ENCODE measurements around the gene GNL1. TPM values are rescaled to one million over a fixed set of nuclear protein-coding genes. Genes with fewer than 3 reads are reported as not detected.

The GNL1 gene
- polyA plus RNA-seq, 1 of the 3 experiments (the other 2 are of a cell fraction), result 36.4 TPM

GRCh38 chr6:30601815-30602641 lies 45.7 kb upstream of the GNL1 start:
- H3K36me3 ChIP-seq (replicated peaks in 1 of 2; ENCODE audit: control insufficient read depth in 1 of 2, insufficient read depth in 2 of 2, low read length in 1 of 2), result peaks cover 45 to 67% of the 10 kb centered on the region in 2 experiments

DNA sequence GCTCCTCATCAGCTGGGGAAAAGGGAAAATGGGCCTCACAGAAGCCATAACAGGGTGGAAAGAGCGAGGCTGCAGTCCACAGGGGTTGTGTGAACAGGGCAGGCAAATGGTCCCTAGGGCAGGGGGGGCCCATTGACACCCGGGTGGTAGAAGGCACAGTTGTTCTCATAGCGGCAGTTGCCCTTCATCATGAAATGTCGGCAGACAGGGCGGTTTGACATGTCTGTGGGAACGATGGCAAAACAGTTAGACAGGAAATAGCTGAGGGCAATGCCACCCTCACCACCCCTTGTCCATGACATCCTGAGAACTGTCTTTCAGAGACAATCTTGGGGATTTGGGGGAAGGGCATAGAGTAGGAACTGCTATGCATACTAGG lies 45.1 kb upstream of the GNL1 start:
- H3F3A ChIP-seq (replicated peaks; ENCODE audit: insufficient read depth), result peaks cover 35% of the 10 kb centered on the region
- CTCF ChIA-PET, result interaction anchor here (1.6 to 9.9 kb wide), 3 partner anchors 9 to 57 kb away, joined by 7 to 118 read pairs (median 18); no protein-coding TSS in a partner anchor
- no peaks in the 10 kb centered on the region for H3K27me3 ChIP-seq (ENCODE audit: insufficient read depth)
- TF ChIP-seq POLR2AphosphoS5 (IDR thresholded peaks at IDR 0.05; ENCODE audit: low read depth, low read length) (no peak; the same call in 1 of the 2 replicates), JUND (IDR thresholded peaks at IDR 0.05) (no peak), FOXM1 (IDR thresholded peaks at IDR 0.05; ENCODE audit: low read depth) (no peak), GATA2 (CRISPR knock-in tag; IDR thresholded peaks at IDR 0.05) (no peak), USF2 (IDR thresholded peaks at IDR 0.05; ENCODE audit: borderline replicate concordance, low read depth, low read length) (no peak), MXI1 (IDR thresholded peaks at IDR 0.05; ENCODE audit: low read depth, low read length) (no peak), MEF2A (IDR thresholded peaks at IDR 0.05; ENCODE audit: borderline replicate concordance, low read depth) (no peak)
- TF ChIP-seq, protein P1, sequence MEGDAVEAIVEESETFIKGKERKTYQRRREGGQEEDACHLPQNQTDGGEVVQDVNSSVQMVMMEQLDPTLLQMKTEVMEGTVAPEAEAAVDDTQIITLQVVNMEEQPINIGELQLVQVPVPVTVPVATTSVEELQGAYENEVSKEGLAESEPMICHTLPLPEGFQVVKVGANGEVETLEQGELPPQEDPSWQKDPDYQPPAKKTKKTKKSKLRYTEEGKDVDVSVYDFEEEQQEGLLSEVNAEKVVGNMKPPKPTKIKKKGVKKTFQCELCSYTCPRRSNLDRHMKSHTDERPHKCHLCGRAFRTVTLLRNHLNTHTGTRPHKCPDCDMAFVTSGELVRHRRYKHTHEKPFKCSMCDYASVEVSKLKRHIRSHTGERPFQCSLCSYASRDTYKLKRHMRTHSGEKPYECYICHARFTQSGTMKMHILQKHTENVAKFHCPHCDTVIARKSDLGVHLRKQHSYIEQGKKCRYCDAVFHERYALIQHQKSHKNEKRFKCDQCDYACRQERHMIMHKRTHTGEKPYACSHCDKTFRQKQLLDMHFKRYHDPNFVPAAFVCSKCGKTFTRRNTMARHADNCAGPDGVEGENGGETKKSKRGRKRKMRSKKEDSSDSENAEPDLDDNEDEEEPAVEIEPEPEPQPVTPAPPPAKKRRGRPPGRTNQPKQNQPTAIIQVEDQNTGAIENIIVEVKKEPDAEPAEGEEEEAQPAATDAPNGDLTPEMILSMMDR (IDR thresholded peaks at IDR 0.05), result no peak
- TF ChIP-seq, protein P2, sequence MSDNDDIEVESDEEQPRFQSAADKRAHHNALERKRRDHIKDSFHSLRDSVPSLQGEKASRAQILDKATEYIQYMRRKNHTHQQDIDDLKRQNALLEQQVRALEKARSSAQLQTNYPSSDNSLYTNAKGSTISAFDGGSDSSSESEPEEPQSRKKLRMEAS (IDR thresholded peaks at IDR 0.05; ENCODE audit: low read depth), result no peak
- no peak overlapping the region for H3K27ac ChIP-seq (ENCODE audit: low read depth in 2 of 2, low read length in 1 of 2)
- H3K4me1 ChIP-seq (ENCODE audit: control insufficient read depth in 1 of 2, insufficient read depth in 2 of 2, low read depth in 1 of 2, low read length in 1 of 2), result no peaks in the 10 kb centered on the region
- no peaks in the 10 kb centered on the region for H3K9me3 ChIP-seq
- no peak overlapping the region for H3K4me3 ChIP-seq (ENCODE audit: low read depth in 2 of 2, low read length in 1 of 2)
- WGBS (ENCODE audit: low lambda C conversion rate), result 90% methylated on average over 6 of the region's 6 CpGs
- no peaks in the 10 kb centered on the region for H3K9me2 ChIP-seq
- H3K36me3 ChIP-seq (replicated peaks in 1 of 2; ENCODE audit: control insufficient read depth in 1 of 2, insufficient read depth in 2 of 2, low read length in 1 of 2), result peaks cover 39 to 61% of the 10 kb centered on the region in 2 experiments
- DNase-seq, result no peak
- no peak overlapping the region for H2AFZ ChIP-seq (ENCODE audit: low read depth)
- H3K9ac ChIP-seq, result no peak overlapping the region
- H4K20me1 ChIP-seq (ENCODE audit: insufficient read depth), result no peaks in the 10 kb centered on the region
- H3K4me2 ChIP-seq, result no peak overlapping the region
- POLR2A ChIA-PET, result interaction anchor here (1.2 to 2.4 kb wide), 5 partner anchors 8 to 14 kb away, joined by 3 to 18 read pairs (median 6); no protein-coding TSS in a partner anchor
- no peaks in the 10 kb centered on the region for H3K79me2 ChIP-seq (ENCODE audit: insufficient read depth)

More at GRCh38 chr6:30601815-30602641, 45.7 kb upstream of the GNL1 start:
- Histone ChIP-seq H3F3A (replicated peaks; ENCODE audit: insufficient read depth) (peaks cover 37% of the 10 kb centered on the region), H3K79me2 (ENCODE audit: insufficient read depth) (no peaks in the 10 kb centered on the region), H4K20me1 (ENCODE audit: insufficient read depth) (no peaks in the 10 kb centered on the region), H3K9ac (no peak overlapping the region), H3K4me1 (ENCODE audit: control insufficient read depth in 1 of 2, insufficient read depth in 2 of 2, low read depth in 1 of 2, low read length in 1 of 2) (no peaks in the 10 kb centered on the region), H3K27me3 (ENCODE audit: insufficient read depth) (no peaks in the 10 kb centered on the region), H2AFZ (ENCODE audit: low read depth) (no peak overlapping the region), H3K4me3 (ENCODE audit: low read depth in 2 of 2, low read length in 1 of 2) (no peak overlapping the region), H3K27ac (ENCODE audit: low read depth in 2 of 2, low read length in 1 of 2) (no peak overlapping the region), H3K4me2 (no peak overlapping the region), H3K9me2 (no peaks in the 10 kb centered on the region), H3K9me3 (no peaks in the 10 kb centered on the region)
- ChIA-PET POLR2A (interaction anchor here (1.2 to 1.6 kb wide), 3 partner anchors 9 to 15 kb away, joined by 3 to 18 read pairs (median 3); no protein-coding TSS in a partner anchor), CTCF (interaction anchor here (1.6 to 9.9 kb wide), 3 partner anchors 8 to 58 kb away, joined by 7 to 118 read pairs (median 18); no protein-coding TSS in a partner anchor)
- 97% methylated on average over 17 of the region's 39 CpGs for WGBS (ENCODE audit: low lambda C conversion rate)
- peak; percentile 28; the same call in 1 of the 2 replicates for TF ChIP-seq POLR2AphosphoS5 (IDR thresholded peaks at IDR 0.05; ENCODE audit: low read depth, low read length)
- TF ChIP-seq RFX5 (IDR thresholded peaks at IDR 0.05; ENCODE audit: low read length), result no peak
- DNase-seq, result peak; percentile 33

Measured in SK-N-SH (cell line).